ENCODE data around the gene CPVL.

DNA sequence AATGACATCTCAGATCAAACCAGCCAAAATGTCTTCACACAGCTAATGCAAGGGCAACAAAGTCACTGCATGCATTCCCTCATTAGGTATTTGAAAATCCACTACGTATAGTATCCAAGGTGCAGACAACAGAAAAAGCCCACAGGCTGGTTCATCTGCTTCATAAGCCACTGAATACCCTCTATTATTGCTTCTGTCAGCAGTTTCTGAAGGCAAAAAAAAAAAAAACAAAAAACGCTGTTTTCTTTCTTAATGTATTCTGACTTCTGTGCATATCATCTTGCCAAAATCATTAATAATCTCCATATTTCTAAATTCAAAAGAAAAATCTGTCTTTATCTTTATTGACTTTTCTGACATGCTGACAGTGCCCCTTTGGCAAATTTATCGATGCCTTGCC, 13.4 kb downstream of the CPVL start:
- TF ChIP-seq, protein P1, sequence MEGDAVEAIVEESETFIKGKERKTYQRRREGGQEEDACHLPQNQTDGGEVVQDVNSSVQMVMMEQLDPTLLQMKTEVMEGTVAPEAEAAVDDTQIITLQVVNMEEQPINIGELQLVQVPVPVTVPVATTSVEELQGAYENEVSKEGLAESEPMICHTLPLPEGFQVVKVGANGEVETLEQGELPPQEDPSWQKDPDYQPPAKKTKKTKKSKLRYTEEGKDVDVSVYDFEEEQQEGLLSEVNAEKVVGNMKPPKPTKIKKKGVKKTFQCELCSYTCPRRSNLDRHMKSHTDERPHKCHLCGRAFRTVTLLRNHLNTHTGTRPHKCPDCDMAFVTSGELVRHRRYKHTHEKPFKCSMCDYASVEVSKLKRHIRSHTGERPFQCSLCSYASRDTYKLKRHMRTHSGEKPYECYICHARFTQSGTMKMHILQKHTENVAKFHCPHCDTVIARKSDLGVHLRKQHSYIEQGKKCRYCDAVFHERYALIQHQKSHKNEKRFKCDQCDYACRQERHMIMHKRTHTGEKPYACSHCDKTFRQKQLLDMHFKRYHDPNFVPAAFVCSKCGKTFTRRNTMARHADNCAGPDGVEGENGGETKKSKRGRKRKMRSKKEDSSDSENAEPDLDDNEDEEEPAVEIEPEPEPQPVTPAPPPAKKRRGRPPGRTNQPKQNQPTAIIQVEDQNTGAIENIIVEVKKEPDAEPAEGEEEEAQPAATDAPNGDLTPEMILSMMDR (IDR thresholded peaks at IDR 0.05; ENCODE audit: control extremely low read depth in 1 of 3, insufficient read depth in 1 of 3, low read depth in 1 of 3, low read length in 3 of 3), result no peak
- no peak for TF ChIP-seq BCL11A (IDR thresholded peaks at IDR 0.05; ENCODE audit: low read depth in 2 of 2, low read length in 2 of 2)
- TF ChIP-seq NRF1 (IDR thresholded peaks at IDR 0.05; ENCODE audit: low read depth, low read length), result no peak
- TF ChIP-seq, protein P2, sequence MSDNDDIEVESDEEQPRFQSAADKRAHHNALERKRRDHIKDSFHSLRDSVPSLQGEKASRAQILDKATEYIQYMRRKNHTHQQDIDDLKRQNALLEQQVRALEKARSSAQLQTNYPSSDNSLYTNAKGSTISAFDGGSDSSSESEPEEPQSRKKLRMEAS (IDR thresholded peaks at IDR 0.05), result no peak
- no peak for TF ChIP-seq EZH2 (IDR thresholded peaks at IDR 0.05; ENCODE audit: low read depth, low read length, severe bottlenecking)
- TF ChIP-seq, protein P3, sequence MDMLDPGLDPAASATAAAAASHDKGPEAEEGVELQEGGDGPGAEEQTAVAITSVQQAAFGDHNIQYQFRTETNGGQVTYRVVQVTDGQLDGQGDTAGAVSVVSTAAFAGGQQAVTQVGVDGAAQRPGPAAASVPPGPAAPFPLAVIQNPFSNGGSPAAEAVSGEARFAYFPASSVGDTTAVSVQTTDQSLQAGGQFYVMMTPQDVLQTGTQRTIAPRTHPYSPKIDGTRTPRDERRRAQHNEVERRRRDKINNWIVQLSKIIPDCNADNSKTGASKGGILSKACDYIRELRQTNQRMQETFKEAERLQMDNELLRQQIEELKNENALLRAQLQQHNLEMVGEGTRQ (IDR thresholded peaks at IDR 0.05; ENCODE audit: low read length), result no peak

All from H1 (cell line).